ENCODE data around the gene LCN9. TPM values are rescaled to one million over a fixed set of nuclear protein-coding genes. Genes with fewer than 3 reads are reported as not detected.

LCN9 gene
- total and polyA plus RNA-seq, 12 donors, result not detected

DNA sequence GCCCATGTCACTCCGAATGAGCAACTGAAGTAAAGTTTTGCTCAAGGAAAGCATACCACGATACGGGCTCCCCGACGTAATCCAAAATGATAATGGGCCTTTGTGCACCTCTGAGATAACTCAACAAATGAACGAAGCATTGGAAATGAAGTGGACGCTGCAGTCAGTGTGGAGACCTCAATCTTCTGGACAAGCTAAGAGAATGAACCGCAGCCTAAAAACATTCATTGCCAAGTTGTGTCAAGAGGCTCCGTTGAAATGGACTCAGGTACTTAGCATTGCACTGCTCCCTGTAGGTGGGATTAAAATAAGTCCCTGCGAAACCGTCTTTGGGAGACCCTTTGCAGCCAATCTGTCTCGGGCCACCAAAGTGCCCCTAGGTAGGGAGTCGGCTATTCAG lies 3.9 kb upstream of the LCN9 start:
- Histone ChIP-seq H3K9me3 (no peaks in the 10 kb centered on the region), H3K36me3 (no peaks in the 10 kb centered on the region), H3K27me3 (peaks cover 0 to 40% (median 21%) of the 10 kb centered on the region in 7 donors), H3K4me1 (no peaks in the 10 kb centered on the region), H3K4me3 (no peak overlapping the region), H3K27ac (no peak overlapping the region)
- DNase-seq (no peak), ATAC-seq (no peak)
- intact Hi-C loops (cut with DNase I), result loop anchor here in 1 of 10 donors (5.0 kb wide), 1 partner anchor 532 kb away; no protein-coding TSS in a partner anchor
- TF ChIP-seq, protein P1, sequence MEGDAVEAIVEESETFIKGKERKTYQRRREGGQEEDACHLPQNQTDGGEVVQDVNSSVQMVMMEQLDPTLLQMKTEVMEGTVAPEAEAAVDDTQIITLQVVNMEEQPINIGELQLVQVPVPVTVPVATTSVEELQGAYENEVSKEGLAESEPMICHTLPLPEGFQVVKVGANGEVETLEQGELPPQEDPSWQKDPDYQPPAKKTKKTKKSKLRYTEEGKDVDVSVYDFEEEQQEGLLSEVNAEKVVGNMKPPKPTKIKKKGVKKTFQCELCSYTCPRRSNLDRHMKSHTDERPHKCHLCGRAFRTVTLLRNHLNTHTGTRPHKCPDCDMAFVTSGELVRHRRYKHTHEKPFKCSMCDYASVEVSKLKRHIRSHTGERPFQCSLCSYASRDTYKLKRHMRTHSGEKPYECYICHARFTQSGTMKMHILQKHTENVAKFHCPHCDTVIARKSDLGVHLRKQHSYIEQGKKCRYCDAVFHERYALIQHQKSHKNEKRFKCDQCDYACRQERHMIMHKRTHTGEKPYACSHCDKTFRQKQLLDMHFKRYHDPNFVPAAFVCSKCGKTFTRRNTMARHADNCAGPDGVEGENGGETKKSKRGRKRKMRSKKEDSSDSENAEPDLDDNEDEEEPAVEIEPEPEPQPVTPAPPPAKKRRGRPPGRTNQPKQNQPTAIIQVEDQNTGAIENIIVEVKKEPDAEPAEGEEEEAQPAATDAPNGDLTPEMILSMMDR (IDR thresholded peaks at IDR 0.05), result no peak
- 89 to 92% methylated on average over 13 of the region's 13 CpGs for WGBS, 2 donors

DNA sequence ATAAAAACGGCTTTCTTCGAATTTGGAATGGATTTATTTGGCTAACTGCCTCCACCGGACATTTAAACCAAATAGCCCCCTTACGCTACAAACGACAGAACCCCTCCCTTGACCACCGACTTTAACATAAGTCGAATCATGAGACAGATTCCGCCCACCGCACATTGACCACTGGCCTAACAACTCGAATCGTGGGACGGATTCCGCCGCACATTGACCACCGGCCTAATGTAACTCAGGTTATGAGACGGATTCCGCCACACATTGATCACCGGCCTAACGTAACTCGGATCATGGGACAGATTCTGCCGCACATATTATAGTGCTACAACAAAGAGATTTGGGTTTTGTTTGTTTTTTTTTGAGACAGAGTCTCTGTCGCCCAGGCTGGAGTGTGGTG lies 2.7 kb upstream of the LCN9 start:
- Histone ChIP-seq H3K9me3 (no peaks in the 10 kb centered on the region), H3K4me3 (no peak overlapping the region), H3K27ac (no peak overlapping the region), H3K4me1 (no peaks in the 10 kb centered on the region), H3K27me3 (peaks cover 0 to 40% (median 23%) of the 10 kb centered on the region in 7 donors), H3K36me3 (no peaks in the 10 kb centered on the region)
- ATAC-seq (no peak), DNase-seq (no peak)
- TF ChIP-seq, protein P1 (IDR thresholded peaks at IDR 0.05), result no peak
- 94 to 96% methylated on average over 22 of the region's 22 CpGs for WGBS, 2 donors
- intact Hi-C loops (cut with DNase I), result no loop called here

DNA sequence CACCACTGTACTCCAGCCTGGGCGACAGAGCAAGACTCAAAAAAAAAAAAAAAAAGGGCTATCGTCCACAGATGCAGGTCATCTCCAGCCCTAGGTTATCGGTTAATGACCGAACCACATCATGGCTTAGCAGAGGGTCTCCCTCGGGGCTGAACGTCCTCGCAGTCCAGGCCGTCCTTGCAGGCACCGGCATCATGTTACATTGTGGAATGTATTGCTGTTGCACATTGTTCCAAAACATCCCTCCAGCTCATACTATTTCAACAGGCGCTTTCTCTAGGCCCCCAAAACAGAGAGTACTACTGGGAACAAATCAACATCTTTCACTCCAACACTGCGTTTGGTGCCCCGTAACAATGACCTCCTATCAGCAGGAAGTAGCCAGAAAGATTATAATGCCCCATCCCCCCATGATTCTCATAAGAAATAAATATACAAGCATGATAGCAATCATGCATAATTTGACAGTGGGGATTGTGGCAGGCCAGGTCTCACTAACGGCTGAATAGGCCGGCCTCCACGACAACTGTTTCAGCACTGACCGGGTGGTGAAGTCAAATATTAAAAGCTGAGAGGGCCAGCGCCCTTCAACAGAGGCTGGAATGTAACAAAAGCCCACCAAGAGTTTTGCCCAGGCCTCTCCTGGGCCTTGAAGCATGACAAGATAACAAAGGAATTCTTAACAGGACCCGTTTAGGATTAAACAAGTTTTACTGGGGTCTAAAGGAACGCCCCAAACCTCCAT lies 1.1 kb upstream of the LCN9 start:
- TF ChIP-seq, protein P1 (IDR thresholded peaks at IDR 0.05), result no peak
- WGBS, 2 donors, result 46 to 48% methylated on average over 19 of the region's 19 CpGs
- DNase-seq, result no peak
- Histone ChIP-seq H3K27ac (no peak overlapping the region), H3K4me1 (no peaks in the 10 kb centered on the region), H3K4me3 (no peak overlapping the region), H3K27me3 (peaks cover 0 to 41% (median 26%) of the 10 kb centered on the region in 7 donors), H3K36me3 (no peaks in the 10 kb centered on the region), H3K9me3 (no peaks in the 10 kb centered on the region)
- intact Hi-C loops (cut with DNase I), result no loop called here
- ATAC-seq, result no peak

DNA sequence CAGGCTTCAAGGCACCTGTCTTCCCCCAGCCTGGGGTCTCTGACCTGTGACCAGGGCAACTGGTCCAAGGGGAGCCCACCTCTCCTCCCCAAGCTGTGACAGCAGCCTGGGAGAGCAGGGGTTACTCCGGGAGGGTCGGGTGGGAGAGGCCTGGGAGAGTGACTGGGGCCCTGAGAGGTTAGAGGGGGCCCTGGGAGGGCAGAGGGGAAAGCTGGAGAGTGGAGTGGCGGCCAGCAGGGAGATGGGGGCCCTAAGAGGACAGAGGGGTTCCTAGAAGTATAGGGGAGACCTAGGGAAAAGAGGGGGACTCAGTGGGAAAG lies 302 bp downstream of the LCN9 start:
- H3K4me3 ChIP-seq, result no peak overlapping the region
- intact Hi-C loops (cut with DNase I), result no loop called here
- no peak for DNase-seq
- H3K27me3 ChIP-seq, result peaks cover 0 to 40% (median 21%) of the 10 kb centered on the region in 7 donors
- ATAC-seq, result no peak
- H3K36me3 ChIP-seq, result no peaks in the 10 kb centered on the region
- no peak overlapping the region for H3K27ac ChIP-seq
- H3K9me3 ChIP-seq, result no peaks in the 10 kb centered on the region
- TF ChIP-seq, protein P1 (IDR thresholded peaks at IDR 0.05), result no peak
- 61 to 67% methylated on average over 3 of the region's 3 CpGs for WGBS, 2 donors
- no peaks in the 10 kb centered on the region for H3K4me1 ChIP-seq

All from heart right ventricle (tissue), 16 donors.